ENCODE data around the gene CARD10. TPM values are rescaled to one million over a fixed set of nuclear protein-coding genes. Genes with fewer than 3 reads are reported as not detected.

The CARD10 gene
- total RNA-seq, 1 experiment from 2014 or later, result 17.5 TPM

GRCh38 chr22:37451218-37451617 is 68.0 kb downstream of the CARD10 start:
- DNase-seq (ENCODE audit: low spot score), result no peak
- Mint-ChIP-seq H3K4me3 (no peak overlapping the region), H3K27me3 (ENCODE audit: low read depth) (no peaks in the 10 kb centered on the region; the same call in 1 of the 2 replicates), H3K9me3 (peaks cover 13% of the 10 kb centered on the region), H3K36me3 (peaks cover 5% of the 10 kb centered on the region; the same call in 1 of the 2 replicates), H3K4me1 (peaks cover 2% of the 10 kb centered on the region; the same call in 1 of the 2 replicates), H3K27ac (no peak overlapping the region; the same call in 1 of the 2 replicates)
- ChIA-PET POLR2A (no interaction called here), CTCF (no interaction called here)
- TF ChIP-seq ZNF263 (CRISPR knock-in tag; IDR thresholded peaks at IDR 0.05; ENCODE audit: low read depth), result no peak
- TF ChIP-seq FOXK1 (CRISPR knock-in tag; IDR thresholded peaks at IDR 0.05), result no peak
- no peak for TF ChIP-seq ZNF281 (CRISPR knock-in tag; IDR thresholded peaks at IDR 0.05)
- TF ChIP-seq, protein P1, sequence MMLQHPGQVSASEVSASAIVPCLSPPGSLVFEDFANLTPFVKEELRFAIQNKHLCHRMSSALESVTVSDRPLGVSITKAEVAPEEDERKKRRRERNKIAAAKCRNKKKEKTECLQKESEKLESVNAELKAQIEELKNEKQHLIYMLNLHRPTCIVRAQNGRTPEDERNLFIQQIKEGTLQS (CRISPR knock-in tag; conservative IDR thresholded peaks at IDR 0.05), result no peak
- TF ChIP-seq PRRX2 (CRISPR knock-in tag; IDR thresholded peaks at IDR 0.05), result no peak
- TF ChIP-seq, protein P2, sequence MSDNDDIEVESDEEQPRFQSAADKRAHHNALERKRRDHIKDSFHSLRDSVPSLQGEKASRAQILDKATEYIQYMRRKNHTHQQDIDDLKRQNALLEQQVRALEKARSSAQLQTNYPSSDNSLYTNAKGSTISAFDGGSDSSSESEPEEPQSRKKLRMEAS (CRISPR knock-in tag; IDR thresholded peaks at IDR 0.05), result no peak
- no peak for TF ChIP-seq TEAD1 (CRISPR knock-in tag; IDR thresholded peaks at IDR 0.05)
- no peak for TF ChIP-seq EMX1 (CRISPR knock-in tag; IDR thresholded peaks at IDR 0.05)
- no peak for TF ChIP-seq ARID4B (CRISPR knock-in tag; IDR thresholded peaks at IDR 0.05; ENCODE audit: borderline replicate concordance)
- TF ChIP-seq KAT7 (CRISPR knock-in tag; IDR thresholded peaks at IDR 0.05; ENCODE audit: borderline replicate concordance), result no peak
- TF ChIP-seq, protein P3, sequence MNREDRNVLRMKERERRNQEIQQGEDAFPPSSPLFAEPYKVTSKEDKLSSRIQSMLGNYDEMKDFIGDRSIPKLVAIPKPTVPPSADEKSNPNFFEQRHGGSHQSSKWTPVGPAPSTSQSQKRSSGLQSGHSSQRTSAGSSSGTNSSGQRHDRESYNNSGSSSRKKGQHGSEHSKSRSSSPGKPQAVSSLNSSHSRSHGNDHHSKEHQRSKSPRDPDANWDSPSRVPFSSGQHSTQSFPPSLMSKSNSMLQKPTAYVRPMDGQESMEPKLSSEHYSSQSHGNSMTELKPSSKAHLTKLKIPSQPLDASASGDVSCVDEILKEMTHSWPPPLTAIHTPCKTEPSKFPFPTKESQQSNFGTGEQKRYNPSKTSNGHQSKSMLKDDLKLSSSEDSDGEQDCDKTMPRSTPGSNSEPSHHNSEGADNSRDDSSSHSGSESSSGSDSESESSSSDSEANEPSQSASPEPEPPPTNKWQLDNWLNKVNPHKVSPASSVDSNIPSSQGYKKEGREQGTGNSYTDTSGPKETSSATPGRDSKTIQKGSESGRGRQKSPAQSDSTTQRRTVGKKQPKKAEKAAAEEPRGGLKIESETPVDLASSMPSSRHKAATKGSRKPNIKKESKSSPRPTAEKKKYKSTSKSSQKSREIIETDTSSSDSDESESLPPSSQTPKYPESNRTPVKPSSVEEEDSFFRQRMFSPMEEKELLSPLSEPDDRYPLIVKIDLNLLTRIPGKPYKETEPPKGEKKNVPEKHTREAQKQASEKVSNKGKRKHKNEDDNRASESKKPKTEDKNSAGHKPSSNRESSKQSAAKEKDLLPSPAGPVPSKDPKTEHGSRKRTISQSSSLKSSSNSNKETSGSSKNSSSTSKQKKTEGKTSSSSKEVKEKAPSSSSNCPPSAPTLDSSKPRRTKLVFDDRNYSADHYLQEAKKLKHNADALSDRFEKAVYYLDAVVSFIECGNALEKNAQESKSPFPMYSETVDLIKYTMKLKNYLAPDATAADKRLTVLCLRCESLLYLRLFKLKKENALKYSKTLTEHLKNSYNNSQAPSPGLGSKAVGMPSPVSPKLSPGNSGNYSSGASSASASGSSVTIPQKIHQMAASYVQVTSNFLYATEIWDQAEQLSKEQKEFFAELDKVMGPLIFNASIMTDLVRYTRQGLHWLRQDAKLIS (CRISPR knock-in tag; IDR thresholded peaks at IDR 0.05; ENCODE audit: borderline replicate concordance), result no peak
- TF ChIP-seq ZNF232 (CRISPR knock-in tag; IDR thresholded peaks at IDR 0.05), result no peak
- TF ChIP-seq ZNF416 (CRISPR knock-in tag; IDR thresholded peaks at IDR 0.05), result no peak
- no peak for TF ChIP-seq ATF1 (CRISPR knock-in tag; IDR thresholded peaks at IDR 0.05)
- no peak for TF ChIP-seq NFATC4 (CRISPR knock-in tag; IDR thresholded peaks at IDR 0.05)
- TF ChIP-seq FOXJ3 (CRISPR knock-in tag; IDR thresholded peaks at IDR 0.05; ENCODE audit: borderline replicate concordance), result no peak
- no peak for TF ChIP-seq OVOL2 (CRISPR knock-in tag; IDR thresholded peaks at IDR 0.05; ENCODE audit: borderline replicate concordance)
- no peak for TF ChIP-seq JUN (CRISPR knock-in tag; IDR thresholded peaks at IDR 0.05)
- no peak for TF ChIP-seq ESRRA (CRISPR knock-in tag; IDR thresholded peaks at IDR 0.05; ENCODE audit: borderline replicate concordance)
- TF ChIP-seq RORB (CRISPR knock-in tag; IDR thresholded peaks at IDR 0.05), result no peak
- no peak for ATAC-seq

All from WTC11 (cell line).